SK-N-SH (cell line): ENCODE data around the gene NCF2.

Experiments used
- CTCF ChIP-seq: fragments of 200-600 bp; sonication (generic); IDR thresholded peaks from 2 replicates; pipeline ENCODE4 v1.6.1; 2017; ENCODE audit warnings: antibody characterized with exemption, mild to moderate bottlenecking, moderate library complexity
- PBX3 ChIP-seq: IDR thresholded peaks from 2 replicates; pipeline ENCODE4; 2012
- RAD21 ChIP-seq: IDR thresholded peaks from 2 replicates; pipeline ENCODE4 v1.6.1; 2012; ENCODE audit warnings: mild to moderate bottlenecking, low read length
- TF ChIP-seq, protein P1 (sequence below): IDR thresholded peaks from 2 replicates; pipeline ENCODE4 v1.6.1; 2012; ENCODE audit warnings: mild to moderate bottlenecking, low read depth, low read length, moderate library complexity

DNA sequence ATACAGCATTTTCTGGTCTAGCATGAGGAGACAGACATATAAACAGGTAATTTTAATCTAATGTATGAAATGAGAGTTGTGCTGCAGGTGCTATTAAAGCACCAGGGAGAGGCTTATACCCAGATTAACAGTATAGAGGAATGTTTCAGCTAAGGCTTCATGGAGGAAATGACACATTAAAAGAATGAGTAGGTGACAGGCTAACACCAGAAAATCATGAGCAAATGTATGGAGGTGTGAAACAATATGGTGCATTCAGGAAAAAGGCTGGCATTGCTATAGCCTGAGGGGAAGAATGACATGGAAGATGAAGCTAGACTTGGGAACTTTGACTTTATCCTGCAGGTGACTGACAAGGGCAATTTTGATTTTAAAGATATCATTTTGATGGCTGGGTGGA, 38.3 kb upstream of the NCF2 start:
- TF ChIP-seq RAD21 (no peak), CTCF (no peak), PBX3 (no peak)
- TF ChIP-seq, protein P1, sequence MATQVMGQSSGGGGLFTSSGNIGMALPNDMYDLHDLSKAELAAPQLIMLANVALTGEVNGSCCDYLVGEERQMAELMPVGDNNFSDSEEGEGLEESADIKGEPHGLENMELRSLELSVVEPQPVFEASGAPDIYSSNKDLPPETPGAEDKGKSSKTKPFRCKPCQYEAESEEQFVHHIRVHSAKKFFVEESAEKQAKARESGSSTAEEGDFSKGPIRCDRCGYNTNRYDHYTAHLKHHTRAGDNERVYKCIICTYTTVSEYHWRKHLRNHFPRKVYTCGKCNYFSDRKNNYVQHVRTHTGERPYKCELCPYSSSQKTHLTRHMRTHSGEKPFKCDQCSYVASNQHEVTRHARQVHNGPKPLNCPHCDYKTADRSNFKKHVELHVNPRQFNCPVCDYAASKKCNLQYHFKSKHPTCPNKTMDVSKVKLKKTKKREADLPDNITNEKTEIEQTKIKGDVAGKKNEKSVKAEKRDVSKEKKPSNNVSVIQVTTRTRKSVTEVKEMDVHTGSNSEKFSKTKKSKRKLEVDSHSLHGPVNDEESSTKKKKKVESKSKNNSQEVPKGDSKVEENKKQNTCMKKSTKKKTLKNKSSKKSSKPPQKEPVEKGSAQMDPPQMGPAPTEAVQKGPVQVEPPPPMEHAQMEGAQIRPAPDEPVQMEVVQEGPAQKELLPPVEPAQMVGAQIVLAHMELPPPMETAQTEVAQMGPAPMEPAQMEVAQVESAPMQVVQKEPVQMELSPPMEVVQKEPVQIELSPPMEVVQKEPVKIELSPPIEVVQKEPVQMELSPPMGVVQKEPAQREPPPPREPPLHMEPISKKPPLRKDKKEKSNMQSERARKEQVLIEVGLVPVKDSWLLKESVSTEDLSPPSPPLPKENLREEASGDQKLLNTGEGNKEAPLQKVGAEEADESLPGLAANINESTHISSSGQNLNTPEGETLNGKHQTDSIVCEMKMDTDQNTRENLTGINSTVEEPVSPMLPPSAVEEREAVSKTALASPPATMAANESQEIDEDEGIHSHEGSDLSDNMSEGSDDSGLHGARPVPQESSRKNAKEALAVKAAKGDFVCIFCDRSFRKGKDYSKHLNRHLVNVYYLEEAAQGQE: no peak
